WTC11 (cell line): Measurements from ENCODE around the gene TAF4. TPM values are rescaled to one million over a fixed set of nuclear protein-coding genes. Genes with fewer than 3 reads are reported as not detected.
"Not testable (repeated sequence)": the region's sequence is repeated elsewhere in the genome, so short reads cannot be mapped to it uniquely, and the experiment has no call there.

ENCODE experiments used
- ATAC-seq: fragments of 200-7000 bp; cut with Tn5 transposase; 2 replicates; pipeline ENCODE4 v1.10.0; 2021; ENCODE audit warnings: mild to moderate bottlenecking, moderate library complexity
- CTCF ChIA-PET: fragments of 300-600 bp; sonication (Branson Sonifier 250); formaldehyde crosslinking; loops from one replicate; lab custom pipeline; 2021; ENCODE audit warnings: antibody characterized with exemption; lab: Charles Lee
- POLR2A ChIA-PET: fragments of 350-600 bp; sonication (Branson Sonifier 250); formaldehyde crosslinking; loops from one replicate; lab custom pipeline; 2021; ENCODE audit warnings: antibody characterized with exemption; lab: Charles Lee
- DNase-seq: peaks from one replicate; pipeline ENCODE4 v3.0.0; 2021; ENCODE audit warnings: low spot score
- H3K27ac Mint-ChIP-seq: 2 replicates; pipeline ENCODE4 v1.8.0; 2021; ENCODE audit warnings: mixed read lengths
- H3K27me3 Mint-ChIP-seq: 2 replicates; pipeline ENCODE4 v1.8.0; 2021; ENCODE audit warnings: low read depth, mild to moderate bottlenecking, moderate library complexity, mixed read lengths
- H3K36me3 Mint-ChIP-seq: 2 replicates; pipeline ENCODE4 v1.8.0; 2021; ENCODE audit warnings: mixed read lengths
- H3K4me1 Mint-ChIP-seq: 2 replicates; pipeline ENCODE4 v1.8.0; 2022; ENCODE audit warnings: mixed read lengths
- H3K4me3 Mint-ChIP-seq: 2 replicates; pipeline ENCODE4 v1.8.0; 2021; ENCODE audit warnings: mild to moderate bottlenecking, moderate library complexity, mixed read lengths
- H3K9me3 Mint-ChIP-seq: 2 replicates; pipeline ENCODE4 v1.8.0; 2021; ENCODE audit warnings: mixed read lengths
- AFF4 ChIP-seq: sonication (generic); formaldehyde crosslinking; IDR thresholded peaks from 2 replicates; pipeline ENCODE4 v1.8.1; 2023; ENCODE audit warnings: mild to moderate bottlenecking, missing genetic modification reagents, borderline replicate concordance
- AR ChIP-seq: fragments of 250-450 bp; sonication (Bioruptor Pico); IDR thresholded peaks from 2 replicates; pipeline ENCODE4 v1.9.0; 2021; ENCODE audit warnings: mild to moderate bottlenecking
- CBFB ChIP-seq: sonication (generic); formaldehyde crosslinking; IDR thresholded peaks from 2 replicates; pipeline ENCODE4 v1.8.1; 2022; ENCODE audit warnings: mild to moderate bottlenecking, low read depth, missing genetic modification reagents
- CREM ChIP-seq: sonication (generic); formaldehyde crosslinking; IDR thresholded peaks from 2 replicates; pipeline ENCODE4 v1.8.1; 2022; ENCODE audit warnings: mild to moderate bottlenecking, missing genetic modification reagents, moderate library complexity
- CTCF ChIP-seq: fragments of 200-600 bp; IDR thresholded peaks from 2 replicates; pipeline ENCODE4 v1.8.0; 2022; ENCODE audit warnings: antibody characterized with exemption
- E2F5 ChIP-seq: sonication (generic); formaldehyde crosslinking; IDR thresholded peaks from 2 replicates; pipeline ENCODE4 v1.8.1; 2022; ENCODE audit warnings: mild to moderate bottlenecking, moderate library complexity, missing genetic modification reagents
- ELF4 ChIP-seq: sonication (generic); formaldehyde crosslinking; IDR thresholded peaks from 2 replicates; pipeline ENCODE4 v1.8.1; 2022; ENCODE audit warnings: low read depth, mild to moderate bottlenecking, moderate library complexity, missing genetic modification reagents
- GABPB1 ChIP-seq: sonication (generic); formaldehyde crosslinking; IDR thresholded peaks from 2 replicates; pipeline ENCODE4 v1.8.1; 2023; ENCODE audit warnings: mild to moderate bottlenecking, missing genetic modification reagents
- JAZF1 ChIP-seq: fragments of 250-450 bp; sonication (Bioruptor Pico); IDR thresholded peaks from 2 replicates; pipeline ENCODE4 v1.9.0; 2021; ENCODE audit warnings: moderate library complexity, mild to moderate bottlenecking, inconsistent platforms
- MLX ChIP-seq: sonication (generic); formaldehyde crosslinking; IDR thresholded peaks from 2 replicates; pipeline ENCODE4 v1.8.1; 2023; ENCODE audit warnings: mild to moderate bottlenecking, missing genetic modification reagents, moderate library complexity
- NFYB ChIP-seq: sonication (generic); formaldehyde crosslinking; conservative IDR thresholded peaks from 2 replicates; pipeline ENCODE4 v1.8.0; 2022; ENCODE audit warnings: low read depth, missing genetic modification reagents
- OVOL2 ChIP-seq: fragments of 250-450 bp; sonication (Bioruptor Pico); IDR thresholded peaks from 2 replicates; pipeline ENCODE4 v1.9.0; 2021; ENCODE audit warnings: mild to moderate bottlenecking, borderline replicate concordance
- STAT6 ChIP-seq: sonication (generic); formaldehyde crosslinking; conservative IDR thresholded peaks from 2 replicates; pipeline ENCODE4 v1.8.1; 2023; ENCODE audit warnings: mild to moderate bottlenecking, low read depth, missing genetic modification reagents, moderate library complexity
- TEAD4 ChIP-seq: sonication (generic); formaldehyde crosslinking; IDR thresholded peaks from 2 replicates; pipeline ENCODE4 v1.8.0; 2022; ENCODE audit warnings: mild to moderate bottlenecking, missing genetic modification reagents
- USF2 ChIP-seq: sonication (generic); formaldehyde crosslinking; IDR thresholded peaks from 2 replicates; pipeline ENCODE4 v1.8.1; 2023; ENCODE audit warnings: mild to moderate bottlenecking, missing genetic modification reagents, moderate library complexity
- ZNF138 ChIP-seq: sonication (generic); formaldehyde crosslinking; conservative IDR thresholded peaks from 2 replicates; pipeline ENCODE4 v1.8.1; 2022; ENCODE audit warnings: mild to moderate bottlenecking, moderate library complexity, missing genetic modification reagents
- ZNF396 ChIP-seq: fragments of 250-450 bp; sonication (Bioruptor Pico); IDR thresholded peaks from 2 replicates; pipeline ENCODE4 v1.8.0; 2021; ENCODE audit warnings: mild to moderate bottlenecking, moderate library complexity, borderline replicate concordance
- ZNF512 ChIP-seq: sonication (generic); formaldehyde crosslinking; IDR thresholded peaks from 2 replicates; pipeline ENCODE4 v1.8.1; 2022; ENCODE audit warnings: missing genetic modification reagents, borderline replicate concordance
- ZNF671 ChIP-seq: fragments of 250-450 bp; sonication (Bioruptor Pico); IDR thresholded peaks from 2 replicates; pipeline ENCODE4 v1.8.0; 2021; ENCODE audit warnings: mild to moderate bottlenecking
- total RNA-seq: library from RNA; stranded (reverse); gene quantifications from 3 replicates; pipeline ENCODE4 v1.2.3, GENCODE V29; 2021

TAF4 gene
- total RNA-seq, 1 experiment from 2014 or later: 34.4 TPM

GRCh38 chr20:62073323-62073722 lies 7.6 kb upstream of the TAF4 start:
- DNase-seq (no peak), ATAC-seq (no peak)
- H3K4me1 Mint-ChIP-seq: peaks cover 9% of the 10 kb centered on the region
- peaks cover 32% of the 10 kb centered on the region for H3K36me3 Mint-ChIP-seq
- TF ChIP-seq USF2 (CRISPR knock-in tag): no peak
- TF ChIP-seq ZNF138: no peak
- no peak for TF ChIP-seq CREM (CRISPR knock-in tag)
- TF ChIP-seq E2F5: no peak
- no peak for TF ChIP-seq TEAD4 (CRISPR knock-in tag)
- no peak for TF ChIP-seq NFYB (CRISPR knock-in tag)
- TF ChIP-seq AFF4: no peak
- no peak for TF ChIP-seq ZNF671 (CRISPR knock-in tag)
- no peak for TF ChIP-seq CBFB
- TF ChIP-seq MLX: no peak
- TF ChIP-seq ZNF396 (CRISPR knock-in tag): no peak
- no peak for TF ChIP-seq AR
- no peak for TF ChIP-seq GABPB1 (CRISPR knock-in tag)
- TF ChIP-seq ELF4: no peak
- no peak for TF ChIP-seq JAZF1 (CRISPR knock-in tag)
- no peak for TF ChIP-seq ZNF512
- TF ChIP-seq CTCF: no peak
- TF ChIP-seq STAT6 (CRISPR knock-in tag): no peak
- no peak for TF ChIP-seq OVOL2 (CRISPR knock-in tag)
- no peak overlapping the region for H3K4me3 Mint-ChIP-seq
- peaks cover 47% of the 10 kb centered on the region for H3K9me3 Mint-ChIP-seq
- peaks cover 25% of the 10 kb centered on the region for H3K27me3 Mint-ChIP-seq
- ChIA-PET POLR2A (no interaction called here), CTCF (no interaction called here)
- no peak overlapping the region for H3K27ac Mint-ChIP-seq

GRCh38 chr20:62071669-62072430 lies 6.2 kb upstream of the TAF4 start:
- DNase-seq, ATAC-seq, CTCF ChIA-PET, POLR2A ChIA-PET, H3K4me3 Mint-ChIP-seq, H3K27ac Mint-ChIP-seq: not testable (repeated sequence)
- Mint-ChIP-seq H3K4me1 (peaks cover 23% of the 10 kb centered on the region), H3K27me3 (peaks cover 15% of the 10 kb centered on the region), H3K9me3 (peaks cover 36% of the 10 kb centered on the region), H3K36me3 (peaks cover 26% of the 10 kb centered on the region)
